ENCODE results near the gene CD209. TPM values are rescaled to one million over a fixed set of nuclear protein-coding genes. Genes with fewer than 3 reads are reported as not detected.

The CD209 gene
- total and polyA plus RNA-seq, 12 donors: 0.67 to 50.6 (median 14.8) TPM

- H3K9me3 ChIP-seq (replicated peaks in 1 of 3): no peaks in the 10 kb centered on the region
- intact Hi-C loops (cut with DNase I): no loop called here
- DNase-seq: no peak
- no peaks in the 10 kb centered on the region for H3K36me3 ChIP-seq (replicated peaks in 1 of 2)
- H3K4me3 ChIP-seq: no peak overlapping the region
- no peak overlapping the region for H3K27ac ChIP-seq
- no peaks in the 10 kb centered on the region for H3K27me3 ChIP-seq
- TF ChIP-seq POLR2A (IDR thresholded peaks at IDR 0.05): no peak
- no peak for TF ChIP-seq CTCF (IDR thresholded peaks at IDR 0.05)
- H3K4me1 ChIP-seq (replicated peaks in 1 of 2): no peaks in the 10 kb centered on the region
- WGBS, 4 donors: 69 to 77% (median 73%) methylated on average over 5 of the region's 5 CpGs
Observed at GRCh38 chr19:7722231-7722651, 25.1 kb downstream of the CD209 start.

- no peak for DNase-seq
- no peak overlapping the region for H3K4me3 ChIP-seq
- H3K27me3 ChIP-seq: no peaks in the 10 kb centered on the region
- H3K9me3 ChIP-seq (replicated peaks in 1 of 3): no peaks in the 10 kb centered on the region
- no peaks in the 10 kb centered on the region for H3K36me3 ChIP-seq (replicated peaks in 1 of 2)
- no peak overlapping the region for H3K27ac ChIP-seq
- TF ChIP-seq POLR2A (IDR thresholded peaks at IDR 0.05) (no peak), CTCF (IDR thresholded peaks at IDR 0.05) (no peak)
- intact Hi-C loops (cut with DNase I): no loop called here
- WGBS, 4 donors: 77 to 86% (median 81%) methylated on average over 4 to 6 of the region's 6 CpGs
- no peaks in the 10 kb centered on the region for H3K4me1 ChIP-seq (replicated peaks in 1 of 2)
Observed at GRCh38 chr19:7720351-7720750, 27.0 kb downstream of the CD209 start.

GRCh38 chr19:7718668-7719067, 28.7 kb downstream of the CD209 start:
- peak in 1 of 7 donors; percentile 27 for DNase-seq
- 55 to 67% (median 64%) methylated on average over 8 of the region's 8 CpGs for WGBS, 4 donors
- Histone ChIP-seq H3K27me3 (no peaks in the 10 kb centered on the region), H3K9me3 (replicated peaks in 1 of 3) (no peaks in the 10 kb centered on the region), H3K4me1 (replicated peaks in 1 of 2) (no peaks in the 10 kb centered on the region), H3K27ac (no peak overlapping the region), H3K4me3 (no peak overlapping the region), H3K36me3 (replicated peaks in 1 of 2) (no peaks in the 10 kb centered on the region)
- intact Hi-C loops (cut with DNase I): no loop called here
- TF ChIP-seq POLR2A (IDR thresholded peaks at IDR 0.05) (no peak), CTCF (IDR thresholded peaks at IDR 0.05) (no peak)

- no peak for DNase-seq
- Histone ChIP-seq H3K36me3 (replicated peaks in 1 of 2) (no peaks in the 10 kb centered on the region), H3K4me1 (replicated peaks in 1 of 2) (no peaks in the 10 kb centered on the region), H3K27ac (no peak overlapping the region), H3K4me3 (no peak overlapping the region), H3K27me3 (no peaks in the 10 kb centered on the region), H3K9me3 (replicated peaks in 1 of 3) (no peaks in the 10 kb centered on the region)
- intact Hi-C loops (cut with DNase I): no loop called here
- WGBS, 4 donors: 59 to 87% (median 77%) methylated on average over 1 of the region's 1 CpG
- TF ChIP-seq CTCF (IDR thresholded peaks at IDR 0.05): no peak
- TF ChIP-seq POLR2A (IDR thresholded peaks at IDR 0.05): no peak
Observed at GRCh38 chr19:7716762-7717161, 30.6 kb downstream of the CD209 start.
